Testis (tissue), 3 donors: Measurements from ENCODE around the gene CMA1. TPM values are rescaled to one million over a fixed set of nuclear protein-coding genes. Genes with fewer than 3 reads are reported as not detected.

Experiments
- DNase-seq: peaks from one replicate; pipeline ENCODE4 v3.0.0-alpha.2; 2019
- H3K27ac ChIP-seq, 2 donors: fragments of 200-600 bp; sonication (generic); one replicate each; pipeline ENCODE4 v1.5.1; 2019
- H3K27me3 ChIP-seq: fragments of 200-600 bp; sonication (generic); one replicate; pipeline ENCODE4 v1.5.1; 2019
- H3K36me3 ChIP-seq: fragments of 200-600 bp; sonication (generic); one replicate; pipeline ENCODE4 v1.5.1; 2017; ENCODE audit warnings: low read depth; ENCODE audit errors: missing control alignments
- H3K4me1 ChIP-seq: fragments of 200-600 bp; sonication (generic); one replicate; pipeline ENCODE4 v1.5.1; 2019
- H3K4me3 ChIP-seq, 2 donors: fragments of 200-600 bp; sonication (generic); one replicate each; pipeline ENCODE4 v1.5.1; 2017 to 2019
- H3K9me3 ChIP-seq: fragments of 200-600 bp; sonication (generic); one replicate; pipeline ENCODE4 v1.5.1; 2017
- CTCF ChIP-seq, 3 experiments: fragments of 450-650 bp in 2 of 3; fragments of 200-600 bp in 1 of 3; sonication (generic) in 1 of 3; IDR thresholded peaks; one replicate each; pipeline ENCODE4 v1.5.1; 2016 to 2019; ENCODE audit warnings: antibody characterized with exemption in 3 of 3, mild to moderate bottlenecking in 2 of 3, moderate library complexity in 1 of 3
- POLR2A ChIP-seq: fragments of 450-650 bp; IDR thresholded peaks from one replicate; pipeline ENCODE4 v1.6.1; 2017; ENCODE audit warnings: antibody characterized with exemption, mild to moderate bottlenecking, moderate library complexity
- WGBS, 2 donors: methylation state at CpG; one replicate each; pipeline ENCODE4 v1.1.5; 2018; 5-methylcytosine and 5-hydroxymethylcytosine counted together
- intact Hi-C: fragments of 100-400 bp; cut with DNase I; formaldehyde crosslinking; loops from one replicate; pipeline ENCODE4 v1.15.1; 2023; ENCODE audit warnings: low total_unique reads
- polyA plus RNA-seq: library from polyadenylated mRNA; stranded (reverse); fragments of 350-450 nt; fragmentation: Illumina TruSeq; extraction: RNeasy Lipid Tissue Mini Kit (QIAGEN cat#74804); gene quantifications from one replicate; pipeline ENCODE4 v1.2.3, GENCODE V29; 2014; ENCODE audit warnings: low read depth, low replicate concordance; ENCODE audit not compliant: insufficient read depth
- total RNA-seq, 2 donors: library from RNA; depleted of rRNA; stranded (reverse); fragments of >200 nt; gene quantifications; one replicate each; pipeline ENCODE4 v1.2.3, GENCODE V29; 2016

CMA1 gene
- total and polyA plus RNA-seq, 3 donors from 2014 or later, result 4.0 TPM; not detected in 2

GRCh38 chr14:24463884-24464785 lies 43.9 kb downstream of the CMA1 start:
- Histone ChIP-seq H3K36me3 (no peaks in the 10 kb centered on the region), H3K9me3 (no peaks in the 10 kb centered on the region), H3K4me1 (no peaks in the 10 kb centered on the region), H3K27ac (no peak overlapping the region), H3K27me3 (no peaks in the 10 kb centered on the region), H3K4me3 (no peak overlapping the region)
- no peak for DNase-seq
- WGBS, 2 donors, result 66 to 69% methylated on average over 4 of the region's 4 CpGs
- TF ChIP-seq POLR2A, result no peak
- TF ChIP-seq CTCF (IDR thresholded peaks at IDR 0.05), result no peak
- intact Hi-C loops, result no loop called here

- H3K9me3 ChIP-seq, result no peaks in the 10 kb centered on the region
- no peak for DNase-seq
- no peak for TF ChIP-seq POLR2A
- TF ChIP-seq CTCF (IDR thresholded peaks at IDR 0.05), result no peak
- H3K4me3 ChIP-seq, result no peak overlapping the region
- no peaks in the 10 kb centered on the region for H3K27me3 ChIP-seq
- 51 to 54% methylated on average over 5 of the region's 5 CpGs for WGBS, 2 donors
- no peaks in the 10 kb centered on the region for H3K36me3 ChIP-seq
- intact Hi-C loops, result no loop called here
- no peaks in the 10 kb centered on the region for H3K4me1 ChIP-seq
- no peak overlapping the region for H3K27ac ChIP-seq
Measured at GRCh38 chr14:24463017-24463883, 44.8 kb downstream of the CMA1 start.

- no peak overlapping the region for H3K27ac ChIP-seq
- no peak overlapping the region for H3K4me3 ChIP-seq
- no peak for DNase-seq
- H3K36me3 ChIP-seq, result no peaks in the 10 kb centered on the region
- TF ChIP-seq POLR2A, result no peak
- TF ChIP-seq CTCF (IDR thresholded peaks at IDR 0.05), result no peak
- H3K4me1 ChIP-seq, result no peaks in the 10 kb centered on the region
- H3K27me3 ChIP-seq, result no peaks in the 10 kb centered on the region
- intact Hi-C loops, result no loop called here
- no peaks in the 10 kb centered on the region for H3K9me3 ChIP-seq
Measured at GRCh38 chr14:24461336-24461735, 46.7 kb downstream of the CMA1 start.

GRCh38 chr14:24459331-24459730 lies 48.7 kb downstream of the CMA1 start:
- intact Hi-C loops, result no loop called here
- Histone ChIP-seq H3K27ac (no peak overlapping the region), H3K4me1 (no peaks in the 10 kb centered on the region), H3K36me3 (no peaks in the 10 kb centered on the region), H3K9me3 (no peaks in the 10 kb centered on the region), H3K4me3 (no peak overlapping the region), H3K27me3 (no peaks in the 10 kb centered on the region)
- DNase-seq, result no peak
- TF ChIP-seq POLR2A (no peak), CTCF (IDR thresholded peaks at IDR 0.05) (no peak)
- 78 to 82% methylated on average over 3 of the region's 3 CpGs for whole genome bisulfite sequencing, 2 donors
